DND-41 (cell line): ENCODE data around the gene TOB2.

ENCODE experiments used
- ATAC-seq: fragments of 200-7000 bp; cut with Tn5 transposase; 3 replicates; pipeline ENCODE4 v1.9.1; 2021; ENCODE audit warnings: low read depth; ENCODE audit not compliant: insufficient read depth
- DNase-seq: peaks from one replicate; pipeline ENCODE4 v3.0.0-alpha.2; 2020
- H2AFZ ChIP-seq: 2 replicates; pipeline ENCODE4 v1.6.0; 2012; ENCODE audit warnings: low read depth, low read length
- H3K27ac ChIP-seq: 2 replicates; pipeline ENCODE4 v1.5.1; 2012; ENCODE audit warnings: low read length, inconsistent platforms
- H3K27me3 ChIP-seq: fragments of 200-600 bp; sonication (generic); 2 replicates; pipeline ENCODE4 v1.6.0; 2012; ENCODE audit warnings: low read length, mild to moderate bottlenecking, inconsistent platforms; ENCODE audit not compliant: insufficient read depth, poor library complexity
- H3K36me3 ChIP-seq: 2 replicates; pipeline ENCODE4 v1.5.1; 2012; ENCODE audit warnings: low read length, inconsistent platforms; ENCODE audit not compliant: insufficient read depth
- H3K4me1 ChIP-seq: 2 replicates; pipeline ENCODE4 v1.5.1; 2012; ENCODE audit warnings: mild to moderate bottlenecking, low read length; ENCODE audit not compliant: insufficient read depth
- H3K4me2 ChIP-seq: 2 replicates; pipeline ENCODE4 v1.6.0; 2012; ENCODE audit warnings: mild to moderate bottlenecking, moderate library complexity, low read length, inconsistent platforms; ENCODE audit not compliant: insufficient read depth
- H3K4me3 ChIP-seq, 2 experiments: fragments of 200-600 bp in 1 of 2; shearing (Covaris generic) in 1 of 2; 2 replicates each; pipeline ENCODE4 v1.5.1; 2012 to 2016; ENCODE audit warnings: inconsistent platforms in 2 of 2, low read length in 2 of 2, mild to moderate bottlenecking in 2 of 2, low read depth in 1 of 2, moderate library complexity in 1 of 2
- H3K79me2 ChIP-seq: 2 replicates; pipeline ENCODE4 v1.6.0; 2012; ENCODE audit warnings: low read length, inconsistent platforms; ENCODE audit not compliant: insufficient read depth
- H3K9ac ChIP-seq: 2 replicates; pipeline ENCODE4 v1.6.0; 2012; ENCODE audit warnings: low read depth, mild to moderate bottlenecking, inconsistent platforms, low read length, moderate library complexity
- H3K9me3 ChIP-seq: 2 replicates; pipeline ENCODE4 v1.5.1; 2012; ENCODE audit warnings: low read length, moderate library complexity, mild to moderate bottlenecking, inconsistent platforms; ENCODE audit not compliant: insufficient read depth, severe bottlenecking
- H4K20me1 ChIP-seq: 2 replicates; pipeline ENCODE4 v1.6.0; 2012; ENCODE audit warnings: low read length; ENCODE audit not compliant: insufficient read depth
- CTCF ChIP-seq: IDR thresholded peaks from 2 replicates; pipeline ENCODE4 v1.5.1; 2012; ENCODE audit warnings: borderline replicate concordance, low read length, moderate library complexity, mild to moderate bottlenecking; ENCODE audit not compliant: poor library complexity, severe bottlenecking; ENCODE audit errors: extremely low read depth
- EZH2 ChIP-seq: IDR thresholded peaks from 3 replicates; pipeline ENCODE4 v1.6.1; 2012; ENCODE audit warnings: borderline replicate concordance, low read depth, mild to moderate bottlenecking, moderate library complexity, low read length, inconsistent platforms; ENCODE audit not compliant: severe bottlenecking

TOB2 gene

DNA sequence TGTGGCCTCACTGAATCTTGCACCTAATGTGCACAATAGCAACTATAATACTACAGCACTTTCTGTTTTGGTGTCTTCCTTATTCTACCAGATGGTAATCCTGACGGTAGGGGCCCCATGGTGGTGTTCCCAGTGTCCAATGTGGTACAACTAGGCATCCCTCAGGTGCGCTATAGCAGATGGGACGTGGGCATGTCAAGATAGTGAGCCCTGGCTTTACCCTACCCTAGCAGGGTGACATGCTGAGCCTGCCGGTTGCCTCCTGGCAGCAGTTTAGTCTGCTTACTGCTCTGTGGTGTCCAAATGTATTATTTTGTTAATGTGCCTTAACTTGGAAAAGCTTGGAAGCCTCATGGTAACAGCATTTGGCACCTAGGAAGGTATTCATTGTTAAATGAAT, 41.5 kb upstream of the TOB2 start:
- Histone ChIP-seq H3K9me3 (no peaks in the 10 kb centered on the region), H2AFZ (no peak overlapping the region), H3K4me1 (no peaks in the 10 kb centered on the region), H3K27ac (no peak overlapping the region), H3K4me3 (no peak overlapping the region), H4K20me1 (peaks cover 28% of the 10 kb centered on the region), H3K79me2 (peaks cover 91% of the 10 kb centered on the region), H3K27me3 (no peaks in the 10 kb centered on the region), H3K36me3 (peaks cover 10% of the 10 kb centered on the region; the same call in 1 of the 2 replicates), H3K4me2 (no peak overlapping the region), H3K9ac (no peak overlapping the region)
- ATAC-seq, result no peak
- TF ChIP-seq CTCF (no peak), EZH2 (no peak)
- no peak for DNase-seq

GRCh38 chr22:41487037-41487935, 40.7 kb upstream of the TOB2 start:
- DNase-seq (no peak), ATAC-seq (no peak)
- TF ChIP-seq CTCF (no peak), EZH2 (no peak)
- H3K27ac ChIP-seq, result no peak overlapping the region
- peaks cover 35% of the 10 kb centered on the region for H4K20me1 ChIP-seq
- H3K4me2 ChIP-seq, result no peak overlapping the region
- no peaks in the 10 kb centered on the region for H3K27me3 ChIP-seq
- no peak overlapping the region for H3K4me3 ChIP-seq
- H3K4me1 ChIP-seq, result no peaks in the 10 kb centered on the region
- peaks cover 93% of the 10 kb centered on the region for H3K79me2 ChIP-seq
- H3K9ac ChIP-seq, result no peak overlapping the region
- H3K9me3 ChIP-seq, result no peaks in the 10 kb centered on the region
- H3K36me3 ChIP-seq, result peaks cover 10% of the 10 kb centered on the region; the same call in 1 of the 2 replicates
- no peak overlapping the region for H2AFZ ChIP-seq

DNA sequence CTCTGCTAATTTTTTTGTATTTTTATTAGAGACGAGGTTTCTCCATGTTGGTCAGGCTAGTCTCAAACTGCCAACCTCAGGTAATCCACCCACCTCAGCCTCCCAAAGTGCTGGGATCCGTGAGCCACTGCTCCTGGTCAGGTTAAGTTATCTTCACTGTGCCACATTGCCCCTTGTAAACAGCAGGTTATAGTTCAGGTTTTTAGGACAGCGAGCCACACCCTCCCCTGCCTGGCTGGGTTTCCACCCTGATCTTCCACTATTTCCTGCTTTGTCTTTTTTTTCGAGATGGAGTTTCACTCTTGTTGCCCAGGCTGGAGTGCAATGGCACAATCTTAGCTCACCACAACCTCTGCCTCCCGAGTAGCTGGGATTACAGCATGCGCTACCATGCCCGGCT, 38.4 kb upstream of the TOB2 start:
- no peaks in the 10 kb centered on the region for H3K9me3 ChIP-seq
- H4K20me1 ChIP-seq, result peaks cover 57% of the 10 kb centered on the region
- H3K4me3 ChIP-seq, result no peak overlapping the region
- DNase-seq (no peak), ATAC-seq (no peak)
- no peak overlapping the region for H3K27ac ChIP-seq
- TF ChIP-seq EZH2, result no peak
- no peak for TF ChIP-seq CTCF
- H3K79me2 ChIP-seq, result peaks cover 93% of the 10 kb centered on the region
- H3K4me1 ChIP-seq, result no peaks in the 10 kb centered on the region
- H2AFZ ChIP-seq, result no peak overlapping the region
- H3K27me3 ChIP-seq, result no peaks in the 10 kb centered on the region
- H3K4me2 ChIP-seq, result no peak overlapping the region
- no peak overlapping the region for H3K9ac ChIP-seq
- peaks cover 20% of the 10 kb centered on the region; the same call in 1 of the 2 replicates for H3K36me3 ChIP-seq
